IgD-negative memory B cell (primary cell): ENCODE data around the gene PDE4D. TPM values are rescaled to one million over a fixed set of nuclear protein-coding genes. Genes with fewer than 3 reads are reported as not detected.
"Not testable (repeated sequence)": the region's sequence is repeated elsewhere in the genome, so short reads cannot be mapped to it uniquely, and the experiment has no call there.

ENCODE experiments used
- H3K27ac Mint-ChIP-seq, 3 donors: one replicate each; pipeline ENCODE4 v1.8.0; 2020 to 2022; ENCODE audit warnings: mild to moderate bottlenecking in 3 of 3, mixed read lengths in 3 of 3, moderate library complexity in 1 of 3
- H3K27me3 Mint-ChIP-seq: one replicate; pipeline ENCODE4 v1.8.0; 2021; ENCODE audit warnings: mixed read lengths
- H3K36me3 Mint-ChIP-seq: one replicate; pipeline ENCODE4 v1.8.0; 2020; ENCODE audit warnings: mild to moderate bottlenecking, mixed read lengths
- H3K4me1 Mint-ChIP-seq, 3 donors: one replicate each; pipeline ENCODE4 v1.8.0; 2020 to 2022; ENCODE audit warnings: mixed read lengths in 3 of 3, mild to moderate bottlenecking in 1 of 3
- H3K4me3 Mint-ChIP-seq, 4 donors: one replicate each; pipeline ENCODE4 v1.8.0; 2020 to 2022; ENCODE audit warnings: mild to moderate bottlenecking in 4 of 4, mixed read lengths in 4 of 4, moderate library complexity in 3 of 4
- H3K9me3 Mint-ChIP-seq, 3 donors: one replicate each; pipeline ENCODE4 v1.8.0; 2020 to 2021; ENCODE audit warnings: mixed read lengths in 3 of 3, mild to moderate bottlenecking in 1 of 3
- polyA plus RNA-seq: library from polyadenylated mRNA; unstranded; fragments of 300-500 nt; fragmentation: Illumina TruSeq; gene quantifications from one replicate; pipeline ENCODE4 v1.2.3, GENCODE V29; 2021

The PDE4D gene
- polyA plus RNA-seq, 1 donor from 2014 or later: 18.8 TPM

DNA sequence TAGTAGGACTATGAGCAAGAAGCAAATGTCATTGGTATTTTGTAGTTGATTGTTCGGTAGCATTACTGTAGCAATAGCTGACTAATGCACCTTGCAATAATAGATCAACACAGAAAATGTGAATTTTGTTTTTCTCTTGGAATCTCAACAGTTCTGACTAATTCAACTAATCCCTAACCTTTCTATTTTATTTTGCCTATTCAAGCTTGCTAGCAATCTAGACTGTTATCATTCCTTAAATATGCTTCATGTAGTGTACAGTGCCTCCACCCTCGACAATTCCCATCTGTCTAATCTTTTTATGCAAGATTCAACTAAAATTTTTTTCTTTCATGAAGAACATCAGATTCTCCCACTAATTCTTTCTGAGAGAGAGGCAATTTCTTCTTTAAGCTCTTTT is 570.6 kb downstream of the PDE4D start:
- no peaks in the 10 kb centered on the region for H3K9me3 Mint-ChIP-seq

DNA sequence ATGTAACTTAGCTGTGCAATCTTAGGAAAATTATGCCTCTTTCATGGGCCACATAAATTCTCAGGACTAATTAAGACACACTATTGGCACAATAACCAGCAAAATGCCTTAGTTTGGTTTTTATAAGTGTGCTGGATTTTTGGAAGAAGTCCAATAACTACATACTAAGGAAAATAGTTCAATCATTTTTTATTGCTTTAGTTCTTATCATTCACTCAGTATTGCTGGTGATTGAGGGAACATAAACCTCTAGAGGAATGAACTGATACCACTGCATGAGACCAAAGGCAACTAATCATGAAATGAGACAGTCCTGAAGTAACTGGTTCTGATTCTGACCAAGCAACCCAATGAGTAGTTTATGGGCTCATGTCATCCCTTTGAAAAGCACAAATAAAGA is 571.5 kb downstream of the PDE4D start:
- Mint-ChIP-seq H3K9me3 (no peaks in the 10 kb centered on the region), H3K4me1 (peaks cover 0 to 8% (median 6%) of the 10 kb centered on the region in 3 donors), H3K27ac (no peak overlapping the region), H3K27me3 (no peaks in the 10 kb centered on the region), H3K36me3 (no peaks in the 10 kb centered on the region), H3K4me3 (no peak overlapping the region)

More for the DNA sequence above, 570.6 kb downstream of the PDE4D start:
- H3K4me1 Mint-ChIP-seq: peaks cover 0 to 8% (median 4%) of the 10 kb centered on the region in 3 donors
- no peak overlapping the region for H3K27ac Mint-ChIP-seq
- H3K27me3 Mint-ChIP-seq: no peaks in the 10 kb centered on the region
- no peaks in the 10 kb centered on the region for H3K36me3 Mint-ChIP-seq
- no peak overlapping the region for H3K4me3 Mint-ChIP-seq

DNA sequence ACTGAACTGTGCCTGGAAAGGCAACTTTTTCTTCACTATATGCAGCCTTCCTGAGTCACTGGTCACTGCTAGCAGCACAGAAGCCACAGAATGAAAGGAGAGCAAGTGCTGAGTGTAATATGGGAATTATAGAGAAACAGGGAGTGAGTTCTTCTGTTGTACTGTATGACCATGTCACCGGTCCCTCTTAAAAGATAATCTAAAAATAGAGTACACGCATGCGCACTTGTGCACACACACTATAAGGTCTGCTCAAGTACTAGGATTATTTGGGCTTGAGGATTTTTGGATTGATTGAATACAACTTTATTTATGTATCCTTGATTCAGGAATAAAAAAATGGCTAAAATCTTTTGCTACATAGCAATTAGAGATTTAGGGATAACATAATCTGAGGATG is 571.9 kb downstream of the PDE4D start:
- no peaks in the 10 kb centered on the region for H3K27me3 Mint-ChIP-seq
- no peaks in the 10 kb centered on the region for H3K9me3 Mint-ChIP-seq
- H3K27ac Mint-ChIP-seq: peak overlapping the region in 1 of 3 donors; percentile 36
- H3K4me1 Mint-ChIP-seq: peaks cover 0 to 8% (median 6%) of the 10 kb centered on the region in 3 donors
- H3K36me3 Mint-ChIP-seq: no peaks in the 10 kb centered on the region
- no peak overlapping the region for H3K4me3 Mint-ChIP-seq

DNA sequence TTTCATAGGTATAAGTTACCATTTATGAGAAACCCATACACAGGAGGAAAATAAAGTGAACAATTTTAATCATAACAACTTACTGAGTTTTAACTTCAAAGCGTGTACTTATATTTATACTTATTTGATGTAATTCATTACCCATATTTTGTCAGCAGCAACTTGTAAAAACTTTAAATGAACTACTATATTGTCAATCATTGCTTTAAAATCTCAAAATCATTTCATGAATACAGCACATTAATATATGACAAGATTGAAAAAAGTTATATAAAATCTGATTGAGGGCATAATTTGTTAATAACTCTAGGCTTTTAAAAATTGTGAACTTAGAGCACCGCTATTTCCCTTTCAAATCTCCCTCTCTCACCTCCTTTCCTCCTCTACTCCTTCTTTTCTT is 573.1 kb downstream of the PDE4D start:
- peaks cover 0 to 2% (median 0%) of the 10 kb centered on the region in 3 donors for H3K9me3 Mint-ChIP-seq
- H3K4me1 Mint-ChIP-seq: peaks cover 0 to 8% (median 6%) of the 10 kb centered on the region in 3 donors
- H3K4me3 Mint-ChIP-seq: no peak overlapping the region
- peaks cover 3% of the 10 kb centered on the region for H3K36me3 Mint-ChIP-seq
- no peak overlapping the region for H3K27ac Mint-ChIP-seq
- H3K27me3 Mint-ChIP-seq: no peaks in the 10 kb centered on the region

DNA sequence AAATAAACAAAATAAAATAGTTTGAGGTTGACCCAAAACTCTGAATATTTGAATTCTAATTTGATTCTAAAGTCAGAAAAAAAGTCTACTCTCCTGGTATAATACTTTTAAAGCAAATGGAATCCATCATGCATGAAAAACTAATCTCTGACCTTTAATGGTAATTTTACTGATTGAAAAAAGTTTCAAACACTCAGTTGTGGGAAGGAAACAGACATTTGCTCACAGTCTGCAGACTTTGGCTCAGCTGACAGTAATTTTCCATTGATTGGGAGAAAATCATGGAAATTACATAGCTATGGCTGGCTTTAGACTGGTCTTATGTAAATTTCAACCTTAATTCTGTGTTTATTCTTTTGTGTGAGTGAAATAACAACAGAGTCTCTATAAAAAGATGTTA is 574.3 kb downstream of the PDE4D start:
- Mint-ChIP-seq H3K27ac (no peak overlapping the region), H3K36me3 (peaks cover 4% of the 10 kb centered on the region), H3K9me3 (peaks cover 0 to 2% (median 0%) of the 10 kb centered on the region in 3 donors), H3K4me1 (peaks cover 0 to 8% (median 4%) of the 10 kb centered on the region in 3 donors), H3K4me3 (no peak overlapping the region), H3K27me3 (no peaks in the 10 kb centered on the region)

DNA sequence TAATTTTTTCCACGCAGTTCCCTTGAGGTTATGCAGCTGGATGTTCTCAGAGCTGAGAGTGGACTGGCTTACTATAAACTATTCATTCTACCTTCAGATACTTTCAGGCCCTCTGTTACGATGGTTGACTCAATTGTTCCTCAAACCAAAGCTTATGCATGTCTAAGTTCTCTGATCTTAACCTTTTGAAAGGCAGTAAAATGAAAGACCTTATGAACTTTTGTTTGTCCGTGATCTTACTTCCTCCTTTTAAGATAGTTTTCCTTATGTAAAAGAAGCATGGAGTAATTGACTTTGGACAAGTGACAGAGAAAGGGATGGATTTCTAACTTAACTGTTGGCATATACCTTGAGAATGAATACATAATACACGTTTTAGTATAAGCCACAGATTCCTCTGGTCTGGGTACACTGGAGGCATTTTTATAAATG is 575.7 kb downstream of the PDE4D start:
- Mint-ChIP-seq H3K36me3 (peaks cover 4% of the 10 kb centered on the region), H3K4me3 (no peak overlapping the region), H3K27ac (no peak overlapping the region), H3K4me1 (peaks cover 0 to 6% (median 4%) of the 10 kb centered on the region in 3 donors), H3K9me3 (peaks cover 0 to 2% (median 0%) of the 10 kb centered on the region in 3 donors), H3K27me3 (no peaks in the 10 kb centered on the region)

DNA sequence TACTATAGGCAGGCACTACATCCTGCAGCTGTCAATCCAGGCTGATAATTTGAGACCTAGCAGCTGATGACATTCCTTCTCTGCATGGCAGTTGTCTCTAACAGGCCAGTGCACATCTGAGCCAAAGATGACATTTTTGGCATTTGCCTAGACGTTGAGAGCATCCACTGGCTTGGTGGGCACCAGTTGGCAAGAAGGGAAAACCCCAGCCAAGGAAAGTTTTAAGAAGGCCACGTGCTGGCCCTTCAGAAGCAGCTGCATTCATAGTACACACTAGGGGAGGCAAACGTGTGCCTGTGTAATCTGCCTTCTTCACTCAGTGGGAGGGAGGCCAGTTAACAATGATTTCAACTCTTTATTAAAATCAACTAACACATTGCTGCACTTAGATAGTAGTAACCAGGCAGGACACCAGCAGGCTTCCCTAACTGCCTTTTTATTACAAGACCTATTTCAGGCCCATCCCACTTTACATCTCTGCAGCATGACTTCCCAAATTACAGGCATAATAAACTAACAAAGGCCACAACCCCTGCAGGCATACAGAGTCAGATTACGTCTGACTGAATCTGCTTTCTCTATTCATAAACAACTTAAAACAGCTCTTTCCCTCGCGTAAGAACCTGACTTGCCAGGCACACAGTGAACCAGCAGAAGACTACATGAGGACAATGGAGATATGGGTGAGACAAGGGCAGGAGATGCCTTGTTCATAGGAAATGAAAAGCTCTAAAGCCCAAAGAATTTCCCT is 576.3 kb downstream of the PDE4D start:
- Mint-ChIP-seq H3K9me3 (peaks cover 0 to 2% (median 0%) of the 10 kb centered on the region in 3 donors), H3K27me3 (no peaks in the 10 kb centered on the region), H3K4me3 (no peak overlapping the region), H3K4me1 (peaks cover 0 to 6% (median 4%) of the 10 kb centered on the region in 3 donors), H3K36me3 (peaks cover 4% of the 10 kb centered on the region), H3K27ac (no peak overlapping the region)

DNA sequence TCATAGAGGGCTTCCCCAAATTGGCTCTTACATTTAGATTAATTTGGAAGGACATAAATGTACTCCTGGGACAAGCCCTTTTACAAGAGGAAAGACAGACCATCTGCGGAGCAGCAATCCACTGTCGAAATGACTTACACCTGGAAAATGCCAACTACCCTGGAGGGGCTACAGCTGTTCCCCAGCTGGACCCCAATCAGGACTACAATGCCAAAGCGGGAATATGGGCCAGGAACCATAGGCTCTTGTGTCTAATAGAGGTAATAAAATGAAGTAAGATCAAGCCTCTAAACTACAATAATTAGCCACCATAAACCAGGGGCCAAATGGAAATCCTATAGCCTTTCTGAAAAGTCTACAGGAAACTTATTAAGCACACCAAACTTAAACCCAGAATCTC is 581.3 kb downstream of the PDE4D start:
- Mint-ChIP-seq H3K9me3 (peaks cover 0 to 7% (median 0%) of the 10 kb centered on the region in 3 donors), H3K4me3 (no peak overlapping the region), H3K36me3 (peaks cover 12% of the 10 kb centered on the region), H3K4me1 (no peaks in the 10 kb centered on the region), H3K27me3 (no peaks in the 10 kb centered on the region), H3K27ac (no peak overlapping the region)

DNA sequence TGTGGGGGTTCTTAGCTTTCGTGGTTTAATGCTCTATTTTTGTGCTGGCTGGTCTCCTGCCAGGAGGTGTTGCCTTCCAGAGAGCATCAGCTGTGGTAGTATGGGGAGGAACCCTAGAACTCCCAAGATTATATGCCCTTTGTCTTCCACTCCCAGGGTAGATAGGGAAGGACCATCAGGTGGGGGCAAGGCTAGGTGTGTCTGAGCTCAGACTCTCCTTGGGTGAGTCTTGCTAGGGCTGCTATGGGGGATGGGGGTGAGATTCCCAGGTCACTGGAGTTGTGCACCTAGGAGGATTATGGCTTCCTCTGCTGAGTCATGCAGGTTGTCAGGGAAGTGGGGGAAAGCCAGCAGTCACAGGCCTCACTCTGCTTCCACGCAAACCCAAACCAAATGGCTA is 584.8 kb downstream of the PDE4D start:
- not testable (repeated sequence) for H3K9me3 Mint-ChIP-seq, H3K4me1 Mint-ChIP-seq, H3K36me3 Mint-ChIP-seq

DNA sequence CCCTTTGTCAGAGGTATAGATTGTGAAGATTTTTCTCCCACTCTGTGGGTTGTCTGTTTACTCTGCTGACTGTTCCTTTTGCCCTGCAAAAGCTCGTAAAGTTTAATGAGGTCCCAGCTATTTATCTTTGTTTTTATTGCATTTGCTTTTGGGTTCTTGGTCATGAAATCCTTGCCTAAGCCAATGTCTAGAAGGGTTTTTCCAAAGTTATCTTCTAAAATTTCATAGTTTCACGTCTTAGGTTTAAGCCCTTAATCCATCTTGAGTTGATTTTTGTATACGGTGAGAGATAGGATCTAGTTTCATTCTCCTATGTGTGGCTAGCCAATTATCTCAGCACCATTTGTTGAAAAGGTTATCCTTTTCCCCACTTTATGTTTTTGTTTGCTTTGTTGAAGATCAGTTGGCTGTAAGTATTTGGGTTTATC is 590.2 kb downstream of the PDE4D start:
- not testable (repeated sequence) for H3K36me3 Mint-ChIP-seq, H3K27ac Mint-ChIP-seq, H3K27me3 Mint-ChIP-seq, H3K9me3 Mint-ChIP-seq, H3K4me1 Mint-ChIP-seq
- peak overlapping the region in 1 of 4 donors; percentile 50 for H3K4me3 Mint-ChIP-seq

More for the DNA sequence above, 584.8 kb downstream of the PDE4D start:
- H3K27ac Mint-ChIP-seq, H3K4me3 Mint-ChIP-seq, H3K27me3 Mint-ChIP-seq: not testable (repeated sequence)

DNA sequence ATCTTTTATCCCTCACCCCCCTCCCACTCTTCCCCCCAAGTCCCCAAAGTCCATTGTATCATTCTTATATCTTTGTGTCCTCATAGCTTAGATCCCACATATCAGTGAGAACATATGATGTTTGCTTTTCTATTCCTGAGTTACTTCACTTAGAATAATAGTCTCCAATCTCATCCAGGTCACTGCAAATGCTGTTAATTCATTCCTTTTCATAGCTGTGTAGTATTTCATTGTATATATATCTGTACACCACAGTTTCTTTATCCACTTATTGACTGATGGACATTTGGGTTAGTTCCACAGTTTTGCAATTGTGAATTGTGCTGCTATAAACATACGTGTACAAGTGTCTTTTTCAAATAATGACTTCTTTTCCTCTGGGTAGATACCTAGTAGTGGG is 591.0 kb downstream of the PDE4D start:
- peaks cover 7 to 12% (median 8%) of the 10 kb centered on the region in 3 donors for H3K4me1 Mint-ChIP-seq
- H3K4me3 Mint-ChIP-seq: peak overlapping the region in 1 of 4 donors; percentile 3
- not testable (repeated sequence) for H3K36me3 Mint-ChIP-seq, H3K27me3 Mint-ChIP-seq, H3K9me3 Mint-ChIP-seq
- peak overlapping the region in 1 of 3 donors; percentile 20 for H3K27ac Mint-ChIP-seq

DNA sequence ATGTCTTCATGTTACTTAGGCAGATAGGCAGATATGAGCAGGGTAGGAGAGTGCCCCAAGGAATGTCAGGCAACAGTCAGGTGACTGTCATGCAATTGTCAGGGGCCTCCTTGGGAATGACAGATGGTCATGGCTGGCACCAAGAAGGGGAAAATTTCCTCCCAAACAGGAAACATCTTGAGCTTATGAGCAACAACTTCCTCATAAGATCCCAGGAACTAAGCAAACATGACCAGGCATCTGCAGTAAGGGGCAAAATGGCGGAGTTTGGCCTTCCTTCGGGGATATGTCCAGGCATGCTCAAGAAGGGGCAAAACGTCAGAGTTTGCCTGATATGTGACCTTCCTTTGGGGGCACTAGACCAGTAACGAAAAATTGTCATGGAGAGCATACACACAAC is 591.8 kb downstream of the PDE4D start:
- Mint-ChIP-seq H3K27ac (no peak overlapping the region), H3K4me1 (peaks cover 8 to 17% (median 14%) of the 10 kb centered on the region in 3 donors)

DNA sequence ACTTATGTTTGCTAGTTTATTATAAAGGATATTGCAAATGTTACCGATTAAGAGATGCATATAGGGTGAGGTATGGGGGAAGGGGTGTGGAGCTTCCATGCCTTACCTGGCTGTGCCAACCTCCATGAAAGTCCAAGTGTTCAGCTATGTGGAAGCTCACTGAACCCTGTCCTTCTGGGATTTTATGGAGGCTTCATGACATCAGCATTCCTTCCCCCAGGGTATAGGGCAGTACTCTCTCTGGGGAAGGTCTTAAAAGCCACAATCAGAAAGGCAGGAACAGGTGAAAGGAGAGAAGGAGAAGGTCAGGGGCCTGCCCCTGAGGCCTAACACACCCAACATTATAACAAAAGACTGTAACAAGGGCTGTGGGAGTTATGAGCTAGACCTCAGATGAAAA is 592.6 kb downstream of the PDE4D start:
- Mint-ChIP-seq H3K4me1 (peaks cover 8 to 20% (median 18%) of the 10 kb centered on the region in 3 donors), H3K27me3 (no peaks in the 10 kb centered on the region), H3K9me3 (peaks cover 0 to 2% (median 1%) of the 10 kb centered on the region in 3 donors), H3K36me3 (peaks cover 3% of the 10 kb centered on the region), H3K27ac (no peak overlapping the region), H3K4me3 (peak overlapping the region in 1 of 4 donors; percentile 28)

More for the DNA sequence above, 591.8 kb downstream of the PDE4D start:
- peaks cover 3% of the 10 kb centered on the region for H3K36me3 Mint-ChIP-seq
- peaks cover 0 to 2% (median 1%) of the 10 kb centered on the region in 3 donors for H3K9me3 Mint-ChIP-seq
- no peak overlapping the region for H3K4me3 Mint-ChIP-seq
- H3K27me3 Mint-ChIP-seq: no peaks in the 10 kb centered on the region

DNA sequence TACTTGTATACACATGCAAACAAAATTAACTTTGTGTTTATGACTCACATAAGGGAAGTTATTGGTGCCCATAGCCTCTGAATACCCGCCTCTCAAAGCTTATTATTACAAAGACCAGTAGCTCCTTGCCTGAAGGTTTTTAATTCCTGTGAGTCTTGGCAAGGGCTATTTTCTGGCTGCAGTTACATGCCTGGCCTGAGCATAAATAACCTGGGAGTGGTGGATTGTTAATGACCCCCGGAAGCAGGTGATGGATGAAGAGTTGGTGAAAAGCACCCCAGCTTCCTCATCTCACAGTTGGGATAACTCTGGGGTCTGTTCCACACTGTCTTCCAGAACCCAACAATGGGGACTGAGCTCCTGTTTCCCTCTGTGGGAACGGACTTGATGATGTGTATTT is 594.5 kb downstream of the PDE4D start:
- Mint-ChIP-seq H3K36me3 (peaks cover 3% of the 10 kb centered on the region), H3K9me3 (peaks cover 0 to 1% (median 0%) of the 10 kb centered on the region in 3 donors), H3K27ac (no peak overlapping the region), H3K27me3 (no peaks in the 10 kb centered on the region), H3K4me1 (peaks cover 6 to 20% (median 18%) of the 10 kb centered on the region in 3 donors), H3K4me3 (no peak overlapping the region)

DNA sequence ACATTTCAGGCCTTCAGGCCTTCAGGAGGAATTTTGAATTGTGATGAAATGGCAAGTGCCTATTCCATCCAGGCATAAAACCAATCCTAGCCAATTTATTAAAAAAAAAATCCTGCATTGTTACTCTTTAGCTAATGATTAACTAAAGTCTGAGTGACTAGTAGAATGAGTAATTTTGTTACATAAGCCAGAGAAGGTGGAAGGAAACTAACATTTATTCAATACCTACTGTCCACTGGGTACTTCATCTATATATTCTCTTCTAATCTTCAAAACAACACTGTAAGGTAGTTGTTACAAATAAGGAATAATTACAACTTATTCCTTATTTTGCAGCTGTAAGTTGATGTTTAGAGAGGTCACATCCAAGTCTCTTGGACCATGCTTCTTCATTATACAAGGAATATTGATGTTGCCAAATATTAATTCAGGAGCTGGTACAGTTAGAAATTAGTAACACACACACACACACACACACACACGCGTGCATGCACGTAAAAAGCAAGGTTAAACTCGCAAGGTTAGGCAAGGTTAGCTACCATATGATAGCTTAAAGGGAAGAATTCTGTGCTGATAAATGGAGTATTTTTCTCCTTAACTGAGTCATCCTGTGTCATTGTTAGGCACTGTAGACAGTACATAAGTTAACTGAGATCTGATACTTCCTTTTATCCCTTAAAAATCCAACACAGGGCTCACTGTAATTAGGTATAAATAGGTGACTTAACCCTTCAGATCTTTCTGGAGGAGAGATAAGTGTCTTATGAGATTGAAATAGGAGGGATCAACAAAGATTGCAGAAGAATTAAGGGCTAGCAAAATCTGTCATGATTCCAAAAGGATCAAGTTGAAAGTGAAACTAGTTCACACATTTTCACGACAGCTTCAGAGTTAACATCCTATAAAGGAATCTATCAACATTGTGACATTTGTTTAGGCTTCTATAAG is 596.9 kb downstream of the PDE4D start:
- Mint-ChIP-seq H3K4me3 (no peak overlapping the region), H3K9me3 (no peaks in the 10 kb centered on the region), H3K27ac (no peak overlapping the region), H3K36me3 (no peaks in the 10 kb centered on the region), H3K27me3 (no peaks in the 10 kb centered on the region), H3K4me1 (peaks cover 6 to 20% (median 18%) of the 10 kb centered on the region in 3 donors)
